ENCODE results near the gene CTNNA2.

Gene CTNNA2

GRCh38 chr2:79620679-79621078, 107.8 kb downstream of the CTNNA2 start:
- Histone ChIP-seq H3K4me1 (ENCODE audit: control insufficient read depth, insufficient read depth, low read depth, low read length) (no peaks in the 10 kb centered on the region), H3K27ac (ENCODE audit: low read length, poor library complexity, severe bottlenecking) (no peak overlapping the region), H3K18ac (ENCODE audit: low read depth in 1 of 2, low read length in 2 of 2) (no peak overlapping the region), H3K23ac (ENCODE audit: low read length in 2 of 2) (no peak overlapping the region), H3K36me3 (ENCODE audit: control insufficient read depth in 1 of 2, insufficient read depth in 2 of 2, low read depth in 1 of 2, low read length in 2 of 2) (no peaks in the 10 kb centered on the region), H3K9me3 (ENCODE audit: control insufficient read depth, low read length) (no peaks in the 10 kb centered on the region), H2BK5ac (ENCODE audit: low read depth, low read length, poor library complexity, severe bottlenecking) (no peak overlapping the region), H2BK15ac (ENCODE audit: low read depth, poor library complexity, severe bottlenecking) (no peak overlapping the region), H3K4me2 (ENCODE audit: low read length, poor library complexity, severe bottlenecking) (no peak overlapping the region), H4K8ac (ENCODE audit: low read length) (no peak overlapping the region), H2BK12ac (ENCODE audit: low read length in 2 of 2) (no peak overlapping the region), H2AFZ (ENCODE audit: low read depth, low read length) (no peak overlapping the region), H3K14ac (ENCODE audit: low read length in 2 of 2) (no peak overlapping the region), H2AK5ac (ENCODE audit: low read length, severe bottlenecking) (no peak overlapping the region), H3K9ac (ENCODE audit: low read length) (no peak overlapping the region), H3K79me1 (replicated peaks; ENCODE audit: low read length, poor library complexity, severe bottlenecking) (no peaks in the 10 kb centered on the region), H3K4me3 (ENCODE audit: insufficient read depth in 1 of 2, low read depth in 1 of 2, low read length in 2 of 2) (no peak overlapping the region), H4K91ac (ENCODE audit: low read length) (no peak overlapping the region), H3K4ac (ENCODE audit: low read depth in 1 of 2, low read length in 2 of 2) (no peak overlapping the region), H2BK120ac (ENCODE audit: low read depth, low read length) (no peak overlapping the region), H3K27me3 (ENCODE audit: control insufficient read depth in 1 of 2, insufficient read depth in 1 of 2, low read length in 2 of 2) (no peaks in the 10 kb centered on the region)
- 72% methylated on average over 2 of the region's 2 CpGs for WGBS
- DNase-seq: no peak

- Histone ChIP-seq H3K14ac (ENCODE audit: low read length in 2 of 2) (no peak overlapping the region), H2BK15ac (ENCODE audit: low read depth, poor library complexity, severe bottlenecking) (no peak overlapping the region), H3K4ac (ENCODE audit: low read depth in 1 of 2, low read length in 2 of 2) (no peak overlapping the region), H3K79me1 (replicated peaks; ENCODE audit: low read length, poor library complexity, severe bottlenecking) (no peaks in the 10 kb centered on the region), H3K4me1 (ENCODE audit: control insufficient read depth, insufficient read depth, low read depth, low read length) (no peaks in the 10 kb centered on the region), H3K23ac (ENCODE audit: low read length in 2 of 2) (no peak overlapping the region), H3K4me3 (ENCODE audit: insufficient read depth in 1 of 2, low read depth in 1 of 2, low read length in 2 of 2) (no peak overlapping the region), H3K9ac (ENCODE audit: low read length) (no peak overlapping the region), H2AK5ac (ENCODE audit: low read length, severe bottlenecking) (no peak overlapping the region), H2BK5ac (ENCODE audit: low read depth, low read length, poor library complexity, severe bottlenecking) (no peak overlapping the region), H4K8ac (ENCODE audit: low read length) (no peak overlapping the region), H3K18ac (ENCODE audit: low read depth in 1 of 2, low read length in 2 of 2) (no peak overlapping the region), H2AFZ (ENCODE audit: low read depth, low read length) (no peak overlapping the region), H3K27ac (ENCODE audit: low read length, poor library complexity, severe bottlenecking) (no peak overlapping the region), H3K4me2 (ENCODE audit: low read length, poor library complexity, severe bottlenecking) (no peak overlapping the region), H2BK120ac (ENCODE audit: low read depth, low read length) (no peak overlapping the region), H3K36me3 (ENCODE audit: control insufficient read depth in 1 of 2, insufficient read depth in 2 of 2, low read depth in 1 of 2, low read length in 2 of 2) (no peaks in the 10 kb centered on the region), H3K9me3 (ENCODE audit: control insufficient read depth, low read length) (no peaks in the 10 kb centered on the region), H4K91ac (ENCODE audit: low read length) (no peak overlapping the region), H3K27me3 (ENCODE audit: control insufficient read depth in 1 of 2, insufficient read depth in 1 of 2, low read length in 2 of 2) (no peaks in the 10 kb centered on the region), H2BK12ac (ENCODE audit: low read length in 2 of 2) (no peak overlapping the region)
- 82% methylated on average over 4 of the region's 6 CpGs for WGBS
- no peak for DNase-seq
Measured at GRCh38 chr2:79621252-79621651, 108.4 kb downstream of the CTNNA2 start.

GRCh38 chr2:79621755-79622154, 108.9 kb downstream of the CTNNA2 start:
- no peaks in the 10 kb centered on the region for H3K27me3 ChIP-seq (ENCODE audit: control insufficient read depth in 1 of 2, insufficient read depth in 1 of 2, low read length in 2 of 2)
- H3K14ac ChIP-seq (ENCODE audit: low read length in 2 of 2): no peak overlapping the region
- no peak overlapping the region for H2AK5ac ChIP-seq (ENCODE audit: low read length, severe bottlenecking)
- H2BK5ac ChIP-seq (ENCODE audit: low read depth, low read length, poor library complexity, severe bottlenecking): no peak overlapping the region
- H2AFZ ChIP-seq (ENCODE audit: low read depth, low read length): no peak overlapping the region
- H3K4ac ChIP-seq (ENCODE audit: low read depth in 1 of 2, low read length in 2 of 2): no peak overlapping the region
- no peaks in the 10 kb centered on the region for H3K9me3 ChIP-seq (ENCODE audit: control insufficient read depth, low read length)
- WGBS: 100% methylated on average over 1 of the region's 1 CpG
- no peaks in the 10 kb centered on the region for H3K4me1 ChIP-seq (ENCODE audit: control insufficient read depth, insufficient read depth, low read depth, low read length)
- H4K8ac ChIP-seq (ENCODE audit: low read length): no peak overlapping the region
- no peak overlapping the region for H4K91ac ChIP-seq (ENCODE audit: low read length)
- H3K36me3 ChIP-seq (ENCODE audit: control insufficient read depth in 1 of 2, insufficient read depth in 2 of 2, low read depth in 1 of 2, low read length in 2 of 2): no peaks in the 10 kb centered on the region
- H3K9ac ChIP-seq (ENCODE audit: low read length): no peak overlapping the region
- no peak overlapping the region for H2BK120ac ChIP-seq (ENCODE audit: low read depth, low read length)
- no peak for DNase-seq
- no peak overlapping the region for H3K23ac ChIP-seq (ENCODE audit: low read length in 2 of 2)
- H3K4me3 ChIP-seq (ENCODE audit: insufficient read depth in 1 of 2, low read depth in 1 of 2, low read length in 2 of 2): no peak overlapping the region
- no peak overlapping the region for H3K18ac ChIP-seq (ENCODE audit: low read depth in 1 of 2, low read length in 2 of 2)
- H2BK15ac ChIP-seq (ENCODE audit: low read depth, poor library complexity, severe bottlenecking): no peak overlapping the region
- H3K27ac ChIP-seq (ENCODE audit: low read length, poor library complexity, severe bottlenecking): no peak overlapping the region
- H2BK12ac ChIP-seq (ENCODE audit: low read length in 2 of 2): no peak overlapping the region
- no peaks in the 10 kb centered on the region for H3K79me1 ChIP-seq (replicated peaks; ENCODE audit: low read length, poor library complexity, severe bottlenecking)
- no peak overlapping the region for H3K4me2 ChIP-seq (ENCODE audit: low read length, poor library complexity, severe bottlenecking)

GRCh38 chr2:79622508-79622907, 109.7 kb downstream of the CTNNA2 start:
- no peak overlapping the region for H3K23ac ChIP-seq (ENCODE audit: low read length in 2 of 2)
- H2AFZ ChIP-seq (ENCODE audit: low read depth, low read length): no peak overlapping the region
- no peak overlapping the region for H3K4ac ChIP-seq (ENCODE audit: low read depth in 1 of 2, low read length in 2 of 2)
- H2BK120ac ChIP-seq (ENCODE audit: low read depth, low read length): no peak overlapping the region
- H4K8ac ChIP-seq (ENCODE audit: low read length): no peak overlapping the region
- H2AK5ac ChIP-seq (ENCODE audit: low read length, severe bottlenecking): no peak overlapping the region
- H3K4me2 ChIP-seq (ENCODE audit: low read length, poor library complexity, severe bottlenecking): no peak overlapping the region
- H3K4me1 ChIP-seq (ENCODE audit: control insufficient read depth, insufficient read depth, low read depth, low read length): no peaks in the 10 kb centered on the region
- peak; percentile 19 for DNase-seq
- H3K9me3 ChIP-seq (ENCODE audit: control insufficient read depth, low read length): no peaks in the 10 kb centered on the region
- no peak overlapping the region for H3K14ac ChIP-seq (ENCODE audit: low read length in 2 of 2)
- H3K79me1 ChIP-seq (replicated peaks; ENCODE audit: low read length, poor library complexity, severe bottlenecking): no peaks in the 10 kb centered on the region
- no peak overlapping the region for H3K4me3 ChIP-seq (ENCODE audit: insufficient read depth in 1 of 2, low read depth in 1 of 2, low read length in 2 of 2)
- H3K9ac ChIP-seq (ENCODE audit: low read length): no peak overlapping the region
- no peak overlapping the region for H2BK15ac ChIP-seq (ENCODE audit: low read depth, poor library complexity, severe bottlenecking)
- WGBS: no CpG with 5 or more reads among the region's 3 CpGs
- H3K18ac ChIP-seq (ENCODE audit: low read depth in 1 of 2, low read length in 2 of 2): no peak overlapping the region
- H2BK12ac ChIP-seq (ENCODE audit: low read length in 2 of 2): no peak overlapping the region
- H3K27me3 ChIP-seq (ENCODE audit: control insufficient read depth in 1 of 2, insufficient read depth in 1 of 2, low read length in 2 of 2): no peaks in the 10 kb centered on the region
- no peaks in the 10 kb centered on the region for H3K36me3 ChIP-seq (ENCODE audit: control insufficient read depth in 1 of 2, insufficient read depth in 2 of 2, low read depth in 1 of 2, low read length in 2 of 2)
- no peak overlapping the region for H3K27ac ChIP-seq (ENCODE audit: low read length, poor library complexity, severe bottlenecking)
- H2BK5ac ChIP-seq (ENCODE audit: low read depth, low read length, poor library complexity, severe bottlenecking): no peak overlapping the region
- H4K91ac ChIP-seq (ENCODE audit: low read length): no peak overlapping the region
